NAMALWA (cell line): Measurements from ENCODE around the gene SYCP2.

Experiments
- DNase-seq: peaks from one replicate; pipeline ENCODE4 v3.0.0-alpha.2; 2015; ENCODE audit warnings: low spot score

The SYCP2 gene

GRCh38 chr20:59822291-59823029, 111.0 kb downstream of the SYCP2 start:
- no peak for DNase-seq

- no peak for DNase-seq
These were observed 111.6 kb downstream of the SYCP2 start for GRCh38 chr20:59821788-59822187.

GRCh38 chr20:59821201-59821600, 112.2 kb downstream of the SYCP2 start:
- DNase-seq: no peak

- no peak for DNase-seq
These were observed 113.0 kb downstream of the SYCP2 start for GRCh38 chr20:59820204-59821041.

GRCh38 chr20:59819496-59820203, 113.8 kb downstream of the SYCP2 start:
- DNase-seq: no peak

GRCh38 chr20:59818911-59819310, 114.5 kb downstream of the SYCP2 start:
- DNase-seq: no peak

GRCh38 chr20:59817846-59818615, 115.4 kb downstream of the SYCP2 start:
- no peak for DNase-seq

- DNase-seq: no peak
These were observed 116.0 kb downstream of the SYCP2 start for GRCh38 chr20:59817406-59817805.

GRCh38 chr20:59816146-59816738, 117.2 kb downstream of the SYCP2 start:
- no peak for DNase-seq

- DNase-seq: no peak
These were observed 118.5 kb downstream of the SYCP2 start for GRCh38 chr20:59814840-59815340.

GRCh38 chr20:59813948-59814839, 119.2 kb downstream of the SYCP2 start:
- DNase-seq: no peak
